GM12864 (cell line): ENCODE results near the gene SMARCA2.

ENCODE experiments used
- DNase-seq: peaks from one replicate; pipeline ENCODE4 v3.0.0-alpha.2; 2011; ENCODE audit warnings: low read depth
- H3K4me3 ChIP-seq: 2 replicates; pipeline ENCODE4 v1.5.1; 2011; ENCODE audit warnings: mild to moderate bottlenecking, low read depth, low read length, control low read depth
- CTCF ChIP-seq: IDR thresholded peaks from 2 replicates; pipeline ENCODE4 v1.5.1; 2011; ENCODE audit warnings: low read depth, mild to moderate bottlenecking, moderate library complexity, low read length, control low read depth, inconsistent platforms; ENCODE audit errors: missing control alignments

The SMARCA2 gene

DNA sequence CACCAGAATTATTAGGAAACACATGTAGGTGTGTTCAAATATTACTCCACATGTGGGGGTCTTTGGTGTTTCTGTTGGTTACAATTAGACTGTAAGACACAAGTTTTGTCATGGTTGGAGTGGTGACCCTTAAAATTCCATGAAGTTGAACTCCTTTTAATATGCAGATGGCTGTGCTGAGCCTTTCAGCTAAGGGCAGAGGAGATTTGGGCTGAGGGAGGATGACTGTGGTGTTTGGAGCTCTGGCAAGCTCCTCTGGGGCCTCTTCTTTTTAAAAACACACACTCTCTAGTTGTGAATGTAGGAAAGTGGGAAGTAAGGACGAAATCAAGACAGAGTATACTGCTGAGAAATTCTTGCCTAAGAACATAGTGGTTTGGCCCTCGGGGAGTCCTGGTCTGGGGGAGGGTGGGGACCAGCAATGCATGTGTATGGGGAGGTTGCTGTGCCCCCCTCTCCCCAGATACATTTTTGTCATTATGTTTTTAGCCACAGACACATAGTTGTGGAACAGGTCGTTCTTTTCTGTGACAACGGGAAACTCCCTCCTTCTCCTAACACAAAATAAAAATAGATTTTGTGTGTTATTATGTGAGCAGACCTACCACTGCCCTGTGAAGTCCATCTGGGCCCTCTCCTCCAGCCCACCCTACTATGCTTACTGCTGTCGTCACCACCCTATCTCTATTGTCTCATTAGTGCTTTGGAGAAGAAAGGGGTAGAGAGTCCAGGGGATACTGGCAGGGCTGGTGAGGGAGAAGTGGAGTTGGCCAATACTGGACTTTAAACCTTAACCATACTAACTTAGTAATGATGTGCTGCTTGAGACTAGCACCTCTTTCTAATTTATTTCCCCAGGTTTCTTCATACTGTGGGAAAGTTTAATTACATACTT is 10.0 kb downstream of the SMARCA2 start:
- DNase-seq, result no peak
- H3K4me3 ChIP-seq, result no peak overlapping the region
- TF ChIP-seq CTCF, result no peak

- no peak for TF ChIP-seq CTCF
- H3K4me3 ChIP-seq, result no peak overlapping the region
- DNase-seq, result no peak
Measured at GRCh38 chr9:2026220-2026997, 11.3 kb downstream of the SMARCA2 start.

DNA sequence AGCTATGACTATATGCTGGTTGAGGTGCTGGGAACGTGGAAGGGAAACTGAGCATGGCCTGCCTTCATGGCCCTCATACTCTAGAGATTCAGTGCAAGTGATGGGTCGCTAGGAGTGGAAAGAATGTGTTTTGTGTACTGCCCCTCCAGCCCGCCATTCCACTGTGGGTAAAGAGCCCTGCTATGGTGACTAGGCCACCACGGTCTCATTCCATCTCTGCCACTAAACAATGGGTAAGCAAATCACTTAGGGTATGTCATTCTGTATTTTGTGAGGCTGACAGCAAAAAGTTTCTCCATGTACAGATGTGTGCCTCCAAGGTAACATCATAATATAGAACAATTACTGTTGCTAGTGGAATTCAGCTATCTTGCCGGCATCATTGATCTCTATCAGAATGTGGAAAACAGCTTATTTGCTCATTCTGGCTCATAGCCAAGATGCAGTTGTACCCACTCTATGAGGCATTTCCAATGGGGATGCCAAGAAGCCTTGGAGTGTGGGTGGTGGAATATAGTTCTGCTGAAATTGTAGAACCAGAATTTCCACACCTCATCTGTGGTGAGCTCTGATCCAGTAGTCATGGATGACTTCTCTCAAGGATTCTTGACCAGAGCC is 12.5 kb downstream of the SMARCA2 start:
- no peak for DNase-seq
- H3K4me3 ChIP-seq, result no peak overlapping the region
- TF ChIP-seq CTCF, result no peak

- TF ChIP-seq CTCF, result no peak
- DNase-seq, result no peak
- no peak overlapping the region for H3K4me3 ChIP-seq
Measured at GRCh38 chr9:2028888-2029287, 13.7 kb downstream of the SMARCA2 start.

DNA sequence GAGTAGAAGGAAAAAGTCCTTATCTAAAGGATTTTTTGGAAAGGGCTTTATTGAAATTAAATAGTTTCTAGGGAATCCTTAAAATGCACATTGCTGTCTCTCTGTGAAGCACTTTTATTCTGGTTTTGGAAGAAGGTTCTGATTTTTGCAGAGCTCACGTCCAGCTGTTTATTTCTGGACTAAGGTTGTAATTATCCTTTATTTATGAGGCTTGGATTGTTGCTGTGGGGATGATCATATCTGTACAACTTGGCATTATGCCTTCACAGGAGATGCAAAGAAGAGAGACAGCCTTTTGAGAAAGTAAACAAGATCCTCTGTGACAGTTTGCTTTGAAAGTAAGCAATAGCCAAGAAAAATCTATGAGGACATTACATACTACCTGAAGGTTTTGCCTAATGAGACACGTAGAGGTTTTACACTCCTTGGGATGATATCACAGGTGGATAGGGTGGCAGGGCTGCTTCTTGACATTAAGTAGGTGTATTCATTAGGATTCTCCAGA is 14.6 kb downstream of the SMARCA2 start:
- no peak overlapping the region for H3K4me3 ChIP-seq
- DNase-seq, result no peak
- no peak for TF ChIP-seq CTCF

- DNase-seq, result no peak
- no peak overlapping the region for H3K4me3 ChIP-seq
- TF ChIP-seq CTCF, result no peak
Measured at GRCh38 chr9:2032234-2032633, 17.1 kb downstream of the SMARCA2 start.
